A549 (cell line): ENCODE data around the gene NXPH1.

ENCODE experiments used
- EHMT2 ChIP-seq: fragments of 200-600 bp; sonication (generic); IDR thresholded peaks from 2 replicates; pipeline ENCODE4 v1.6.1; 2016; ENCODE audit warnings: antibody characterized with exemption, low read depth, mild to moderate bottlenecking, moderate library complexity
- EP300 ChIP-seq, 2 experiments: fragments of >200 bp; sonication (Bioruptor Twin); formaldehyde crosslinking; IDR thresholded peaks; 2 replicates in 1 of 2; 3 replicates in 1 of 2; pipeline ENCODE4 v1.6.1; 2016 to 2017
- JUN ChIP-seq, 2 experiments: fragments of >200 bp; sonication (Bioruptor Twin); formaldehyde crosslinking; IDR thresholded peaks; 2 replicates in 1 of 2; 3 replicates in 1 of 2; pipeline ENCODE4 v1.6.1; 2016 to 2017
- MAFK ChIP-seq: fragments of 450-650 bp; IDR thresholded peaks from 2 replicates; pipeline ENCODE4 v1.6.1; 2014; ENCODE audit not compliant: partially characterized antibody
- POLR2A ChIP-seq: IDR thresholded peaks from 2 replicates; pipeline ENCODE4 v1.6.1; 2012; ENCODE audit warnings: mild to moderate bottlenecking, low read length
- TF ChIP-seq, protein P1 (sequence below): fragments of >200 bp; sonication (Bioruptor Twin); formaldehyde crosslinking; IDR thresholded peaks from 3 replicates; pipeline ENCODE4 v1.5.1; 2016

DNA sequence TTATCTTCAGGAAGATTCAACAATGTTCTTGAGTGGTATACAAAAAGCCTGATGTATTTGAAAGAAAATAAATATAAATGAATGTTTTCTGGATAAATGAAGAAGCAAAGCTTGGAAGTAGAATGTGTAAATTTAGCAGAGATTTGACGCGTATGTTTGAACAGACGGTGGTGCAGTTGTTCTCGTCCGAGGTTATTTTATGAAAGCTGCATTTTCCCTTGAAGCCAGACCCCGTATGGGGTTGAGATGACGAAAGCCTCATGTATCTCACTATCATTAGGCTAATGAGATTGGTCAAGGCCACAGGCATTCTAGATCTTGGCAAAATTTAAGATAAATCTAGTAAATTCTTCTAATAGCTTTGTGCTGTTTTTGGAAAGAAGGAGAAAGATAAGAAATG is 195.2 kb downstream of the NXPH1 start:
- TF ChIP-seq, protein P1, sequence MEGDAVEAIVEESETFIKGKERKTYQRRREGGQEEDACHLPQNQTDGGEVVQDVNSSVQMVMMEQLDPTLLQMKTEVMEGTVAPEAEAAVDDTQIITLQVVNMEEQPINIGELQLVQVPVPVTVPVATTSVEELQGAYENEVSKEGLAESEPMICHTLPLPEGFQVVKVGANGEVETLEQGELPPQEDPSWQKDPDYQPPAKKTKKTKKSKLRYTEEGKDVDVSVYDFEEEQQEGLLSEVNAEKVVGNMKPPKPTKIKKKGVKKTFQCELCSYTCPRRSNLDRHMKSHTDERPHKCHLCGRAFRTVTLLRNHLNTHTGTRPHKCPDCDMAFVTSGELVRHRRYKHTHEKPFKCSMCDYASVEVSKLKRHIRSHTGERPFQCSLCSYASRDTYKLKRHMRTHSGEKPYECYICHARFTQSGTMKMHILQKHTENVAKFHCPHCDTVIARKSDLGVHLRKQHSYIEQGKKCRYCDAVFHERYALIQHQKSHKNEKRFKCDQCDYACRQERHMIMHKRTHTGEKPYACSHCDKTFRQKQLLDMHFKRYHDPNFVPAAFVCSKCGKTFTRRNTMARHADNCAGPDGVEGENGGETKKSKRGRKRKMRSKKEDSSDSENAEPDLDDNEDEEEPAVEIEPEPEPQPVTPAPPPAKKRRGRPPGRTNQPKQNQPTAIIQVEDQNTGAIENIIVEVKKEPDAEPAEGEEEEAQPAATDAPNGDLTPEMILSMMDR = no peak
- TF ChIP-seq POLR2A (no peak), EP300 (IDR thresholded peaks at IDR 0.05) (no peak), MAFK (no peak), JUN (IDR thresholded peaks at IDR 0.05) (no peak), EHMT2 (no peak)
